ENCODE results near the gene PDGFC. TPM values are rescaled to one million over a fixed set of nuclear protein-coding genes. Genes with fewer than 3 reads are reported as not detected.

The PDGFC gene
- total RNA-seq, 1 donor from 2014 or later: 56.7 TPM

- TF ChIP-seq CTCF (conservative IDR thresholded peaks at IDR 0.05; ENCODE audit: low read depth, low read length): no peak
- DNase-seq (ENCODE audit: low read depth): no peak
These were observed 17.0 kb downstream of the PDGFC start for GRCh38 chr4:156954587-156954986.

DNA sequence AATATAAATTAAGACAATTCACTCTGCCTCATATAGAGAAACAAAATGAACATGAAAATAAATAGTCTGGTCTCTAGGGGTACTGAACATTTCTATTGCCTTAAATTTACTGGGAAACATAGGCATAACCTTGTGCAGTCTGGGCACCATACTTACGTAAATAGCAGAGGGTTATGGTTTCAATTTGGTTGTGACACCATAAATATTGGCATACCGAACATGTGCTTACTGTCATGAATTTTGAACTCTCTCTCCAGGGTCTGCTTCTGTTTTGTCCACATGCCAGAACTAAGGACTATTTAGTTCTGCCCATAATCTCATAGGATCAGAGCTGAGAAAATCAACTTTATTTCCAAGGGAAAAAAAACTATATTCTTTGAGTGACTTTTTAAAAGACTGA, 17.6 kb downstream of the PDGFC start:
- TF ChIP-seq CTCF (conservative IDR thresholded peaks at IDR 0.05; ENCODE audit: low read depth, low read length): no peak
- DNase-seq (ENCODE audit: low read depth): no peak
- H3K4me3 ChIP-seq (ENCODE audit: low read depth, low read length): no peak overlapping the region

More at GRCh38 chr4:156954587-156954986, 17.0 kb downstream of the PDGFC start:
- no peak overlapping the region for H3K4me3 ChIP-seq (ENCODE audit: low read depth, low read length)

GRCh38 chr4:156953001-156953400, 18.6 kb downstream of the PDGFC start:
- no peak for TF ChIP-seq CTCF (conservative IDR thresholded peaks at IDR 0.05; ENCODE audit: low read depth, low read length)
- no peak overlapping the region for H3K4me3 ChIP-seq (ENCODE audit: low read depth, low read length)
- DNase-seq (ENCODE audit: low read depth): no peak

GRCh38 chr4:156952078-156952759, 19.4 kb downstream of the PDGFC start:
- no peak for DNase-seq (ENCODE audit: low read depth)
- H3K4me3 ChIP-seq (ENCODE audit: low read depth, low read length): peak overlapping the region; percentile 33
- no peak for TF ChIP-seq CTCF (conservative IDR thresholded peaks at IDR 0.05; ENCODE audit: low read depth, low read length)

DNA sequence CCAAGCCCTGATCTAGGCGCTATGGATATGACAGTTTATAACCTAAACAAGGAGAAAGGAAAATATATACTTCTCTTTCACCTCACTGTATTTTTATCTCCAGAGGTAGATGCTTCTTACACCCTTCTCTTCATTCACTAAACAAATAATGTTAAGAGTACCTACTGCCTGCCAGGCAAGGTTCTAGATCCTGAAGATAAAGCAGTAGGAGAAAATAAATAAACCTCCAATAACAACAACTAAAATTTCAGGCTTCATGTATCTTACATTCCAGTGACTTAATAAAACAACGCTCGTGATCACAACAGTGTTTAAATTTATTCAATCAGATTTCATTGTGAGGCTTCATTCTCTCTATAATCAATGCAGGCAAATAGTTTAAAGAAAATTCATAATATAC, 20.7 kb downstream of the PDGFC start:
- no peak for TF ChIP-seq CTCF (conservative IDR thresholded peaks at IDR 0.05; ENCODE audit: low read depth, low read length)
- peak overlapping the region; percentile 33 for H3K4me3 ChIP-seq (ENCODE audit: low read depth, low read length)
- no peak for DNase-seq (ENCODE audit: low read depth)

DNA sequence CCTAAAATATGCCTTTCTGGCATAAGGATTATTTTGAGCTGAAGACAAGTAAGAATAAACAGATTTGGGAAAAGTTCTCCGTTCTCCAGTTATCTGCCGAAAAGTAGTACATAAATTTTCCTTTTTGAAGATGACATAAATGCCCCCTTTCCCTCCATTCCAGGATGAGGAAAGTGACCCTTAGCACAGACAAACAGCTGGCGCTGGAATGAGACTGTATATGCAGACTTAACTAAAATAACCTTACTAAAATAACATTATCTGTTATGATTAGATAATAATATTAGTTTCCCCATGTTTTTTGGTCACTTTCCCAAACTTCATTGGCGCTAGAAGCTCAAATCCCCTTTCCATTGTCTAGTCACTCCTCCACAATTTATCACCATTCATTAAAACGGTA, 21.5 kb downstream of the PDGFC start:
- no peak for DNase-seq (ENCODE audit: low read depth)
- H3K4me3 ChIP-seq (ENCODE audit: low read depth, low read length): peak overlapping the region; percentile 5
- no peak for TF ChIP-seq CTCF (conservative IDR thresholded peaks at IDR 0.05; ENCODE audit: low read depth, low read length)

DNA sequence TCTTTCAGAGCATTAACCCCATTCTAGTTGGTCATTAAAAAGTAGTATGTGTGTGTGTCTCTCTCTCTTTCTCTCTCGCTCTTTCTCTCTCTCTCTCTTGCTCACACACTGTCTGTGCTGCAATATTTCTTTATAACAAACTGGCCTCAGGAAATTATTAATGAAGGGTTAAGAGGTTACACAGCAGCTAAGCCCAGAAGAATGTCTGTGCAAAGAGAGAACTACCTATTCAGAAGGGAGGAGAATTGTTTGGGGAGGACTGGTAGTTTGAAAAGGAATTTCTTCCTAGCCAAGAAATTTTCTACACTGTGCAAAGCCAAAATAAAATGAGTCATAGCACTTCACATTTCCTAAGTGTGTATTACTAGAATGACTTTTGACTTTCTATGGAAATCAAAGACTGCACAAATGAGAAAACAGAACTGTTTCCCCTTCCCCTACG, 22.2 kb downstream of the PDGFC start:
- peak overlapping the region; percentile 42 for H3K4me3 ChIP-seq (ENCODE audit: low read depth, low read length)
- no peak for TF ChIP-seq CTCF (conservative IDR thresholded peaks at IDR 0.05; ENCODE audit: low read depth, low read length)
- DNase-seq (ENCODE audit: low read depth): peak; percentile 100
